Caco-2 (cell line): ENCODE data around the gene VAMP4. TPM values are rescaled to one million over a fixed set of nuclear protein-coding genes. Genes with fewer than 3 reads are reported as not detected.

Source experiments
- BruUV-seq: library from RNA; stranded (reverse); fragments of 400-500 nt; replicated peaks from 2 replicates; lab custom pipeline; 2021; lab: Mats Ljungman, UMichigan
- CTCF ChIA-PET: fragments of 300-600 bp; sonication (Branson Sonifier 250); formaldehyde crosslinking; loops from one replicate; lab custom pipeline; 2022; ENCODE audit warnings: antibody characterized with exemption; lab: Charles Lee
- POLR2A ChIA-PET: fragments of 300-600 bp; sonication (Branson Sonifier 250); formaldehyde crosslinking; loops from one replicate; lab custom pipeline; 2022; ENCODE audit warnings: antibody characterized with exemption; lab: Charles Lee
- DNase-seq, 2 experiments: peaks; one replicate each; pipeline versions ENCODE4 v3.0.0 to v3.0.0-alpha.2; 2020 to 2022
- H3K27me3 ChIP-seq: replicated peaks from 2 replicates; pipeline ENCODE4 v1.6.0; 2011; ENCODE audit warnings: low read length; ENCODE audit not compliant: control insufficient read depth, insufficient read depth
- H3K36me3 ChIP-seq: 2 replicates; pipeline ENCODE4 v1.5.1; 2011; ENCODE audit warnings: low read length; ENCODE audit not compliant: control insufficient read depth, insufficient read depth
- H3K4me1 ChIP-seq: fragments of 250-450 bp; sonication (Bioruptor Pico); 2 replicates; pipeline ENCODE4 v1.5.1; 2020; ENCODE audit warnings: mild to moderate bottlenecking
- H3K4me3 ChIP-seq: 2 replicates; pipeline ENCODE4 v1.5.1; 2011; ENCODE audit warnings: low read depth, mild to moderate bottlenecking, control low read depth, low read length
- H3K9me3 ChIP-seq: fragments of 250-450 bp; sonication (Bioruptor Pico); 2 replicates; pipeline ENCODE4 v1.5.1; 2020; ENCODE audit warnings: mild to moderate bottlenecking, moderate library complexity
- H3K27ac Mint-ChIP-seq: one replicate; pipeline ENCODE4 v1.8.0; 2022; ENCODE audit warnings: mixed read lengths; ENCODE audit not compliant: unreplicated experiment
- H3K27me3 Mint-ChIP-seq: one replicate; pipeline ENCODE4 v1.8.0; 2022; ENCODE audit warnings: mixed read lengths; ENCODE audit not compliant: insufficient read depth, unreplicated experiment
- H3K36me3 Mint-ChIP-seq: one replicate; pipeline ENCODE4 v1.8.0; 2022; ENCODE audit warnings: mild to moderate bottlenecking, mixed read lengths; ENCODE audit not compliant: insufficient read depth, unreplicated experiment
- H3K4me1 Mint-ChIP-seq: one replicate; pipeline ENCODE4 v1.8.0; 2022; ENCODE audit warnings: low read depth, mixed read lengths; ENCODE audit not compliant: unreplicated experiment
- H3K4me3 Mint-ChIP-seq: one replicate; pipeline ENCODE4 v1.8.0; 2022; ENCODE audit warnings: mild to moderate bottlenecking, moderate library complexity, mixed read lengths; ENCODE audit not compliant: unreplicated experiment
- H3K9me3 Mint-ChIP-seq: one replicate; pipeline ENCODE4 v1.8.0; 2022; ENCODE audit warnings: mixed read lengths; ENCODE audit not compliant: unreplicated experiment
- CTCF ChIP-seq, 2 experiments: fragments of 200-600 bp in 1 of 2; IDR thresholded peaks; 1 replicate in 1 of 2; 2 replicates in 1 of 2; pipeline versions ENCODE4 v1.5.1 to v1.8.0; 2011 to 2022; ENCODE audit warnings: antibody characterized with exemption in 1 of 2, control low read depth in 1 of 2, inconsistent platforms in 1 of 2, low read depth in 1 of 2, low read length in 1 of 2, mild to moderate bottlenecking in 1 of 2, moderate library complexity in 1 of 2; ENCODE audit not compliant: insufficient read depth in 1 of 2, severe bottlenecking in 1 of 2, unreplicated experiment in 1 of 2
- intact Hi-C: fragments of 100-400 bp; cut with micrococcal nuclease; formaldehyde crosslinking; loops from one replicate; pipeline ENCODE4 v1.10.0; 2022; ENCODE audit not compliant: unreplicated experiment
- total RNA-seq: library from RNA; stranded (reverse); gene quantifications from 2 replicates; pipeline ENCODE4 v1.2.3, GENCODE V29; 2022

VAMP4 gene
- total RNA-seq, 1 experiment from 2014 or later: 4.9 TPM

- Histone ChIP-seq H3K4me1 (no peaks in the 10 kb centered on the region), H3K27me3 (no peaks in the 10 kb centered on the region), H3K9me3 (peaks cover 5% of the 10 kb centered on the region; the same call in 1 of the 2 replicates), H3K4me3 (no peak overlapping the region), H3K36me3 (no peaks in the 10 kb centered on the region)
- no peak overlapping the region for H3K27ac Mint-ChIP-seq
- H3K27me3 Mint-ChIP-seq: no peaks in the 10 kb centered on the region
- no peak for DNase-seq
- no peak for TF ChIP-seq CTCF (IDR thresholded peaks at IDR 0.05; ENCODE audit: insufficient read depth in 1 of 2, low read depth in 1 of 2, low read length in 1 of 2, severe bottlenecking in 1 of 2, unreplicated experiment in 1 of 2)
- H3K36me3 Mint-ChIP-seq: no peaks in the 10 kb centered on the region
- POLR2A ChIA-PET: no interaction called here
- no peak overlapping the region for H3K4me3 Mint-ChIP-seq
- CTCF ChIA-PET: interaction anchor here (4.7 kb wide), 1 partner anchor 74 kb away, joined by 66 read pairs; no protein-coding TSS in a partner anchor
- intact Hi-C loops: loop anchor here (10.0 kb wide), 2 partner anchors 133 to 473 kb away; partner anchors contain the start of gene FMO1
- no TSS peak for BruUV-seq
- H3K4me1 Mint-ChIP-seq: no peaks in the 10 kb centered on the region
- H3K9me3 Mint-ChIP-seq: peaks cover 22% of the 10 kb centered on the region
Measured at GRCh38 chr1:171718216-171718615, 23.6 kb downstream of the VAMP4 start.

- Mint-ChIP-seq H3K36me3 (no peaks in the 10 kb centered on the region), H3K27me3 (no peaks in the 10 kb centered on the region), H3K27ac (no peak overlapping the region), H3K9me3 (peaks cover 14% of the 10 kb centered on the region), H3K4me3 (no peak overlapping the region), H3K4me1 (no peaks in the 10 kb centered on the region)
- Histone ChIP-seq H3K4me3 (no peak overlapping the region), H3K27me3 (no peaks in the 10 kb centered on the region), H3K4me1 (no peaks in the 10 kb centered on the region), H3K36me3 (no peaks in the 10 kb centered on the region), H3K9me3 (no peaks in the 10 kb centered on the region)
- no peak for DNase-seq
- BruUV-seq: no TSS peak
- intact Hi-C loops: loop anchor here (2.0 to 10.0 kb wide), 3 partner anchors 132 to 472 kb away; partner anchors contain the start of genes FMO1 and PRRC2C
- CTCF ChIA-PET: interaction anchor here (4.7 kb wide), 1 partner anchor 73 kb away, joined by 66 read pairs; no protein-coding TSS in a partner anchor
- POLR2A ChIA-PET: no interaction called here
- no peak for TF ChIP-seq CTCF (IDR thresholded peaks at IDR 0.05; ENCODE audit: insufficient read depth in 1 of 2, low read depth in 1 of 2, low read length in 1 of 2, severe bottlenecking in 1 of 2, unreplicated experiment in 1 of 2)
Measured at GRCh38 chr1:171717062-171717718, 24.7 kb downstream of the VAMP4 start.

GRCh38 chr1:171716616-171717015 lies 25.2 kb downstream of the VAMP4 start:
- no peak overlapping the region for H3K4me3 Mint-ChIP-seq
- ChIA-PET POLR2A (no interaction called here), CTCF (interaction anchor here (4.7 kb wide), 1 partner anchor 73 kb away, joined by 66 read pairs; no protein-coding TSS in a partner anchor)
- DNase-seq: no peak
- no peaks in the 10 kb centered on the region for H3K27me3 ChIP-seq
- TF ChIP-seq CTCF (IDR thresholded peaks at IDR 0.05; ENCODE audit: insufficient read depth in 1 of 2, low read depth in 1 of 2, low read length in 1 of 2, severe bottlenecking in 1 of 2, unreplicated experiment in 1 of 2): no peak
- no peak overlapping the region for H3K27ac Mint-ChIP-seq
- no peaks in the 10 kb centered on the region for H3K27me3 Mint-ChIP-seq
- H3K9me3 Mint-ChIP-seq: peaks cover 14% of the 10 kb centered on the region
- intact Hi-C loops: loop anchor here (1.0 to 10.0 kb wide), 4 partner anchors 71 to 472 kb away; partner anchors contain the start of genes FMO1 and PRRC2C
- H3K9me3 ChIP-seq: no peaks in the 10 kb centered on the region
- H3K4me1 Mint-ChIP-seq: no peaks in the 10 kb centered on the region
- H3K36me3 ChIP-seq: no peaks in the 10 kb centered on the region
- no peaks in the 10 kb centered on the region for H3K4me1 ChIP-seq
- no TSS peak for BruUV-seq
- H3K4me3 ChIP-seq: no peak overlapping the region
- H3K36me3 Mint-ChIP-seq: no peaks in the 10 kb centered on the region
